Progenitor cell of endocrine pancreas (in vitro differentiated cells): Measurements from ENCODE around the gene ZNF454. TPM values are rescaled to one million over a fixed set of nuclear protein-coding genes. Genes with fewer than 3 reads are reported as not detected.

ENCODE experiments used
- DNase-seq: peaks from one replicate; pipeline ENCODE4 v3.0.0; 2021; ENCODE audit warnings: low spot score; ENCODE audit not compliant: unreplicated experiment
- H3K27ac Mint-ChIP-seq: 2 replicates; pipeline ENCODE4 v1.8.0; 2021; ENCODE audit warnings: mild to moderate bottlenecking, moderate library complexity, mixed read lengths
- H3K27me3 Mint-ChIP-seq: 2 replicates; pipeline ENCODE4 v1.8.0; 2021; ENCODE audit warnings: mixed read lengths
- H3K36me3 Mint-ChIP-seq: 2 replicates; pipeline ENCODE4 v1.8.0; 2022; ENCODE audit warnings: mixed read lengths; ENCODE audit not compliant: insufficient read depth
- H3K4me1 Mint-ChIP-seq: 2 replicates; pipeline ENCODE4 v1.8.0; 2021; ENCODE audit warnings: low read depth, mixed read lengths
- H3K4me3 Mint-ChIP-seq: 2 replicates; pipeline ENCODE4 v1.8.0; 2021; ENCODE audit warnings: low read depth, mild to moderate bottlenecking, moderate library complexity, mixed read lengths
- H3K9me3 Mint-ChIP-seq: 2 replicates; pipeline ENCODE4 v1.8.0; 2021; ENCODE audit warnings: low read depth, mixed read lengths
- total RNA-seq: library from RNA; stranded (reverse); gene quantifications from 2 replicates; pipeline ENCODE4 v1.2.1, GENCODE V29; 2021
- TF ChIP-seq, protein P1 (sequence below): fragments of 200-600 bp; sonication (generic); IDR thresholded peaks from one replicate; pipeline ENCODE4 v1.5.0; 2021; ENCODE audit warnings: antibody characterized with exemption, mild to moderate bottlenecking; ENCODE audit not compliant: unreplicated experiment

ZNF454 gene
- total RNA-seq, 1 donor from 2014 or later: 0.62 TPM

DNA sequence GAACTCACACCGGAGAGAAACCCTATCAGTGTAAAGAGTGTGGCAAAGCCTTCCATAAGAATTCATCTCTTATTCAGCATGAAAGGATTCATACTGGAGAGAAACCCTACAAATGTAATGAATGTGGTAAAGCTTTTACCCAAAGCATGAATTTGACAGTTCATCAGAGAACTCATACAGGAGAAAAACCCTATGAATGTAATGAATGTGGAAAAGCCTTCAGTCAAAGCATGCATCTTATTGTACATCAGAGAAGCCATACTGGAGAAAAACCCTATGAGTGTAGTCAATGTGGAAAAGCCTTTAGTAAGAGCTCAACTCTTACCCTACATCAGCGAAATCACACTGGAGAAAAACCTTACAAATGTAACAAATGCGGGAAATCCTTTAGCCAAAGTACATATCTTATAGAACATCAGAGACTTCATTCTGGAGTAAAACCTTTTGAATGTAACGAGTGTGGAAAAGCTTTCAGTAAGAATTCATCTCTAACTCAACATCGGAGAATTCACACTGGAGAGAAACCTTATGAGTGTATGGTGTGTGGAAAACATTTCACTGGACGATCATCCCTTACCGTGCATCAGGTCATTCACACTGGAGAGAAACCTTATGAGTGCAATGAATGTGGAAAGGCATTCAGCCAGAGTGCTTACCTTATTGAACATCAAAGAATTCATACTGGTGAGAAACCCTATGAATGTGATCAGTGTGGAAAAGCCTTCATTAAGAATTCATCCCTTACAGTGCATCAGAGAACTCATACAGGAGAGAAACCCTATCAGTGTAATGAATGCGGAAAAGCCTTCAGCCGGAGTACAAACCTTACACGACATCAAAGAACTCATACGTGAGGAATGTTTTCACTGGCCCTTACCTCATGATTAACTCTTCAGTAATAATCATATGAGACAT, 8.9 kb upstream of the ZNF454 start:
- no peaks in the 10 kb centered on the region for H3K27me3 Mint-ChIP-seq
- peaks cover 77% of the 10 kb centered on the region for H3K36me3 Mint-ChIP-seq
- no peaks in the 10 kb centered on the region for H3K4me1 Mint-ChIP-seq
- TF ChIP-seq, protein P1, sequence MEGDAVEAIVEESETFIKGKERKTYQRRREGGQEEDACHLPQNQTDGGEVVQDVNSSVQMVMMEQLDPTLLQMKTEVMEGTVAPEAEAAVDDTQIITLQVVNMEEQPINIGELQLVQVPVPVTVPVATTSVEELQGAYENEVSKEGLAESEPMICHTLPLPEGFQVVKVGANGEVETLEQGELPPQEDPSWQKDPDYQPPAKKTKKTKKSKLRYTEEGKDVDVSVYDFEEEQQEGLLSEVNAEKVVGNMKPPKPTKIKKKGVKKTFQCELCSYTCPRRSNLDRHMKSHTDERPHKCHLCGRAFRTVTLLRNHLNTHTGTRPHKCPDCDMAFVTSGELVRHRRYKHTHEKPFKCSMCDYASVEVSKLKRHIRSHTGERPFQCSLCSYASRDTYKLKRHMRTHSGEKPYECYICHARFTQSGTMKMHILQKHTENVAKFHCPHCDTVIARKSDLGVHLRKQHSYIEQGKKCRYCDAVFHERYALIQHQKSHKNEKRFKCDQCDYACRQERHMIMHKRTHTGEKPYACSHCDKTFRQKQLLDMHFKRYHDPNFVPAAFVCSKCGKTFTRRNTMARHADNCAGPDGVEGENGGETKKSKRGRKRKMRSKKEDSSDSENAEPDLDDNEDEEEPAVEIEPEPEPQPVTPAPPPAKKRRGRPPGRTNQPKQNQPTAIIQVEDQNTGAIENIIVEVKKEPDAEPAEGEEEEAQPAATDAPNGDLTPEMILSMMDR: no peak
- H3K9me3 Mint-ChIP-seq: peaks cover 80% of the 10 kb centered on the region
- no peak overlapping the region for H3K27ac Mint-ChIP-seq
- H3K4me3 Mint-ChIP-seq: no peak overlapping the region
- DNase-seq: no peak

DNA sequence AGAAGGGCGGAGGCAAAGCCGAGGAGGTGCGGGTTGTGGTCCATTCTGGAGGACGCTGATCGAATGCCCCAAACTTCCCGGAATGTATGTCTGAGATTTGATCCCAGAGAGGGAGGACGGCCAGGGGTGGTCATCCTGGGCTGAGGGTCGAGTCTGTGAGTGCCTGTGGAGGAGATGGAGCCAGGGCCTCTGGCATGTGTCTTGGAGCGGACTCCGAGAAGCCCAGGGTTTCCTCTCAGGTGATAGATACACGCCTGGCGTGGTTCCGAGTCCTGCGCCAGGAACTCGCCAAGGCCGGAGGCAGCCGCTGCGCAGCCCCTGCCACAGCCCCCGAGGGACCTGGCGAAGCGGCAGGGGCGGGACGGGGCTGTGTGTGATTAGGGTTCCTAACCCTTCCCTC, 363 bp downstream of the ZNF454 start:
- peaks cover 21% of the 10 kb centered on the region for H3K36me3 Mint-ChIP-seq
- TF ChIP-seq, protein P1: no peak
- H3K9me3 Mint-ChIP-seq: peaks cover 62% of the 10 kb centered on the region
- DNase-seq: no peak
- H3K27me3 Mint-ChIP-seq: no peaks in the 10 kb centered on the region
- no peak overlapping the region for H3K27ac Mint-ChIP-seq
- H3K4me3 Mint-ChIP-seq: no peak overlapping the region
- no peaks in the 10 kb centered on the region for H3K4me1 Mint-ChIP-seq

DNA sequence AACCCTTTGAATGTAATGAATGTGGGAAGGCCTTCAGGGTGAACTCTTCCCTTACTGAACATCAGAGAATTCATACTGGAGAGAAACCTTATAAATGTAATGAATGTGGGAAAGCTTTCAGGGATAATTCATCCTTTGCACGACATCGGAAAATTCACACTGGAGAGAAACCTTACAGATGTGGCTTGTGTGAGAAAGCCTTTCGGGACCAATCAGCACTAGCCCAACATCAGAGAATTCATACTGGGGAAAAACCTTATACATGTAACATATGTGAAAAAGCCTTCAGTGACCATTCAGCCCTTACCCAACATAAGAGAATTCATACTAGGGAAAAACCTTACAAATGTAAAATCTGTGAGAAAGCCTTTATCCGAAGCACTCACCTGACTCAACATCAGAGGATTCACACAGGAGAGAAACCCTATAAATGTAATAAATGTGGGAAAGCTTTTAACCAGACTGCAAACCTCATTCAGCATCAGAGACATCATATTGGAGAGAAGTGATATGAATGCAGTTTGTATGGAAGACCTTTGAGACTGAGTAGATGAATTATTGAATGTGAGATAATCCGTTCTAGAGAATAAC, 24.6 kb downstream of the ZNF454 start:
- TF ChIP-seq, protein P1: no peak
- Mint-ChIP-seq H3K9me3 (peaks cover 71% of the 10 kb centered on the region), H3K4me3 (no peak overlapping the region), H3K27me3 (no peaks in the 10 kb centered on the region), H3K27ac (no peak overlapping the region), H3K4me1 (no peaks in the 10 kb centered on the region), H3K36me3 (peaks cover 27% of the 10 kb centered on the region)
- DNase-seq: no peak

DNA sequence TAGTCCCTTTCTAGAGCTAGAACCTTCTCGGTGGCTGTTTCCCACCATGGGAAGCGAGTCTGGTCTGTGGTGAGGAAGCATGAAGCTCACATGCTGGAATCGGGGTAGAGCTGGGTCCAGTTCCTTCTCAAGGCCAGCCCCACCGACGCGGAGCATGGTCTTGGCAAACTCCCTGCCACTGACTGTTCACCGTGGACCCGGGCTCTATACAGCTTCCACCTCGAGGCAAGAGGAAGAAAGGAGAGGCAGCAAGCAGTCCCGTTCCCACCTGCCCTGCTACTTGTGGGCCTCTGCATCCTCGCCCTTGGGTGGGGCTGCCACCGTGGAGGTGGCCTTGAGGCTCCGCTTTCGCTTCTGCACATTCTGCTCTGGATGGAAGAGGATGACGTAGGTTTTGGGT, 40.4 kb downstream of the ZNF454 start:
- Mint-ChIP-seq H3K4me3 (no peak overlapping the region), H3K27ac (no peak overlapping the region), H3K36me3 (peaks cover 4% of the 10 kb centered on the region), H3K9me3 (peaks cover 52% of the 10 kb centered on the region), H3K27me3 (no peaks in the 10 kb centered on the region), H3K4me1 (no peaks in the 10 kb centered on the region)
- no peak for DNase-seq
- TF ChIP-seq, protein P1: no peak

DNA sequence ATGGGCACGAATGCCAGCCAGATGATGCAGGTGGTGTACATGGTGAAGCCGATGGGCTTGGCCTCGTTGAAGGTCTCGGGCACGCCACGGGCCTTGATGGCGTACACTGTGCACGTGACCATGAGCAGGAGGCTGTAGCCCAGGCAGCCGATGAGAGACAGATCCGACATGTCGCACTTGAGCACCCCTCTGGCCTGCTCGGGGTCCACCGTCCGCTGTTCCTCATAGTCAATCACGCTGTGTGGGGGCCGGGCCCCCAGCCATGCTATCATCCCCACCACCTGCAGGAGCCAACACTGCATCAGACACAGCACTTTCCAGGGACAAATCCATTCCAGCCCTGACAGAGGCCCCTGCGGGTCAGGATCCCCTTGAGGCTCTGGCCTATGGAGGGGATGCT, 41.9 kb downstream of the ZNF454 start:
- Mint-ChIP-seq H3K27me3 (no peaks in the 10 kb centered on the region), H3K9me3 (peaks cover 46% of the 10 kb centered on the region), H3K4me1 (no peaks in the 10 kb centered on the region), H3K27ac (no peak overlapping the region), H3K4me3 (no peak overlapping the region), H3K36me3 (peaks cover 4% of the 10 kb centered on the region)
- no peak for DNase-seq
- TF ChIP-seq, protein P1: no peak
